Measurements from ENCODE around the gene CORO2A. TPM values are rescaled to one million over a fixed set of nuclear protein-coding genes. Genes with fewer than 3 reads are reported as not detected.

CORO2A gene
- total and polyA plus RNA-seq, 2 of the 13 experiments (the other 11 are each of a cell fraction or from before 2014, with no cell fraction given): 14.4 to 15.3 TPM

GRCh38 chr9:98150164-98150563 lies 42.3 kb downstream of the CORO2A start (continued):
- TF ChIP-seq CEBPZ (IDR thresholded peaks at IDR 0.05; ENCODE audit: low read length) (no peak), SAFB2 (CRISPR knock-in tag; IDR thresholded peaks at IDR 0.05; ENCODE audit: borderline replicate concordance, low read depth) (no peak), CREB3 (CRISPR knock-in tag; IDR thresholded peaks at IDR 0.05) (no peak), IRF9 (CRISPR knock-in tag; IDR thresholded peaks at IDR 0.05; ENCODE audit: borderline replicate concordance) (no peak), PCBP1 (IDR thresholded peaks at IDR 0.05; ENCODE audit: borderline replicate concordance, low read depth, low read length) (no peak), YEATS2 (CRISPR knock-in tag; IDR thresholded peaks at IDR 0.05; ENCODE audit: borderline replicate concordance) (peak; percentile 75; the same call in 1 of the 2 replicates), ZNF784 (CRISPR knock-in tag; IDR thresholded peaks at IDR 0.05; ENCODE audit: borderline replicate concordance) (no peak), HES4 (CRISPR knock-in tag; IDR thresholded peaks at IDR 0.05; ENCODE audit: borderline replicate concordance) (no peak), ATRX (CRISPR knock-in tag; IDR thresholded peaks at IDR 0.05; ENCODE audit: borderline replicate concordance) (no peak), ZNF878 (CRISPR knock-in tag; IDR thresholded peaks at IDR 0.05) (no peak), CCDC6 (CRISPR knock-in tag; IDR thresholded peaks at IDR 0.05) (peak; percentile 40; the same call in 1 of the 2 replicates), BRCA1 (CRISPR knock-in tag; IDR thresholded peaks at IDR 0.05) (no peak), ZNF44 (CRISPR knock-in tag; IDR thresholded peaks at IDR 0.05) (no peak), ZNF160 (CRISPR knock-in tag; IDR thresholded peaks at IDR 0.05) (no peak), KLF6 (CRISPR knock-in tag; IDR thresholded peaks at IDR 0.05) (no peak), AHDC1 (CRISPR knock-in tag; IDR thresholded peaks at IDR 0.05; ENCODE audit: borderline replicate concordance) (no peak), ZSCAN29 (CRISPR knock-in tag; conservative IDR thresholded peaks at IDR 0.05) (no peak)

Measured in HepG2 (cell line).